Endothelial cell of umbilical vein (primary cell): ENCODE measurements around the gene TYRP1. TPM values are rescaled to one million over a fixed set of nuclear protein-coding genes. Genes with fewer than 3 reads are reported as not detected.

Experiments used
- BruUV-seq: library from RNA; stranded (reverse); fragments of 400-500 nt; replicated peaks from 2 replicates; lab custom pipeline; 2021; lab: Mats Ljungman, UMichigan
- CTCF ChIA-PET: fragments of 300-600, 350-600 bp; sonication (Branson Sonifier 250); formaldehyde crosslinking; loops from one replicate; lab custom pipeline; 2021; ENCODE audit warnings: antibody characterized with exemption, inconsistent platforms; lab: Charles Lee
- POLR2A ChIA-PET: fragments of 300-600, 350-600 bp; sonication (Branson Sonifier 250); formaldehyde crosslinking; loops from one replicate; lab custom pipeline; 2021; ENCODE audit warnings: antibody characterized with exemption, inconsistent platforms; lab: Charles Lee
- DNase-seq: peaks from one replicate; pipeline ENCODE4 v3.0.0-alpha.2; 2011; ENCODE audit warnings: low read depth, low spot score
- FAIRE-seq: peaks from 2 replicates; lab custom pipeline; 2011; peaks lifted over from hg19 to GRCh38; lab: Jason Lieb, UNC
- H2AFZ ChIP-seq: 2 replicates; pipeline ENCODE4 v1.6.0; 2012; ENCODE audit warnings: low read depth, low read length, control low read depth, inconsistent platforms
- H3K27ac ChIP-seq: 2 replicates; pipeline ENCODE4 v1.5.1; 2011; ENCODE audit warnings: low read depth, mild to moderate bottlenecking, control low read depth, low read length, moderate library complexity; ENCODE audit not compliant: insufficient read depth
- H3K27me3 ChIP-seq, 2 experiments: 2 replicates each; pipeline versions ENCODE4 v1.6.0 to v1.6.1; 2011; ENCODE audit warnings: low read length in 2 of 2, mixed read lengths in 1 of 2; ENCODE audit not compliant: control insufficient read depth in 2 of 2, insufficient read depth in 2 of 2
- H3K36me3 ChIP-seq, 2 experiments: 2 replicates in 1 of 2; 3 replicates in 1 of 2; pipeline ENCODE4 v1.5.1; 2011; ENCODE audit warnings: low read length in 2 of 2, mild to moderate bottlenecking in 1 of 2, moderate library complexity in 1 of 2; ENCODE audit not compliant: control insufficient read depth in 2 of 2, insufficient read depth in 2 of 2; ENCODE audit errors: extremely low read depth in 1 of 2
- H3K4me1 ChIP-seq: 3 replicates; pipeline ENCODE4 v1.5.1; 2011; ENCODE audit warnings: mild to moderate bottlenecking, low read length; ENCODE audit not compliant: control insufficient read depth, insufficient read depth; ENCODE audit errors: extremely low read depth
- H3K4me2 ChIP-seq: 2 replicates; pipeline ENCODE4 v1.6.1; 2011; ENCODE audit warnings: low read length, control low read depth, mixed read lengths; ENCODE audit not compliant: insufficient read depth
- H3K4me3 ChIP-seq, 3 experiments: fragments of 200-600 bp in 1 of 3; sonication (generic), shearing (Covaris generic) in 1 of 3; replicated peaks in 1 of 3; 2 replicates each; pipeline ENCODE4 v1.5.1; 2011 to 2016; ENCODE audit warnings: control low read depth in 3 of 3, low read length in 3 of 3, mild to moderate bottlenecking in 2 of 3, inconsistent platforms in 1 of 3, low read depth in 1 of 3, moderate library complexity in 1 of 3; ENCODE audit not compliant: insufficient read depth in 1 of 3
- H3K79me2 ChIP-seq: 2 replicates; pipeline ENCODE4 v1.6.0; 2012; ENCODE audit warnings: low read length, inconsistent platforms; ENCODE audit not compliant: control insufficient read depth, insufficient read depth
- H3K9ac ChIP-seq: replicated peaks from 2 replicates; pipeline ENCODE3; 2011; ENCODE audit warnings: low read length, control low read depth; ENCODE audit not compliant: insufficient read depth; ENCODE audit errors: extremely low read depth
- H3K9me1 ChIP-seq: replicated peaks from 3 replicates; pipeline ENCODE4 v1.6.0; 2011; ENCODE audit warnings: mild to moderate bottlenecking, low read length; ENCODE audit not compliant: control insufficient read depth, insufficient read depth; ENCODE audit errors: extremely low read depth
- H3K9me3 ChIP-seq: replicated peaks from 2 replicates; pipeline ENCODE4 v1.5.1; 2012; ENCODE audit warnings: low read length, inconsistent platforms; ENCODE audit not compliant: control insufficient read depth, insufficient read depth
- H4K20me1 ChIP-seq: replicated peaks from 2 replicates; pipeline ENCODE3; 2011; ENCODE audit warnings: mild to moderate bottlenecking, low read length; ENCODE audit not compliant: control insufficient read depth, insufficient read depth; ENCODE audit errors: extremely low read depth
- EZH2 ChIP-seq: IDR thresholded peaks from 2 replicates; pipeline ENCODE4 v1.6.1; 2012; ENCODE audit warnings: borderline replicate concordance, low read depth, mild to moderate bottlenecking, moderate library complexity, low read length, inconsistent platforms; ENCODE audit not compliant: severe bottlenecking
- FOS ChIP-seq: IDR thresholded peaks from 2 replicates; pipeline ENCODE4 v1.6.1; 2011; ENCODE audit warnings: mild to moderate bottlenecking, low read length, moderate library complexity, borderline replicate concordance; ENCODE audit not compliant: insufficient read depth
- GATA2 ChIP-seq: IDR thresholded peaks from 2 replicates; pipeline ENCODE4 v1.7.0; 2011; ENCODE audit warnings: low read depth, mild to moderate bottlenecking, moderate library complexity, mixed read lengths, low read length; ENCODE audit not compliant: insufficient read length, insufficient read depth
- JUN ChIP-seq: IDR thresholded peaks from 2 replicates; pipeline ENCODE4 v1.6.1; 2011; ENCODE audit warnings: borderline replicate concordance, low read depth; ENCODE audit not compliant: insufficient read length, insufficient read depth
- MYC ChIP-seq: IDR thresholded peaks from one replicate; pipeline ENCODE4 v1.6.1; 2011; ENCODE audit warnings: mild to moderate bottlenecking, low read depth, low read length
- POLR2A ChIP-seq: IDR thresholded peaks from 2 replicates; pipeline ENCODE4 v1.6.1; 2012; ENCODE audit warnings: low read depth, mild to moderate bottlenecking, control low read depth, low read length
- POLR2AphosphoS5 ChIP-seq: IDR thresholded peaks from 2 replicates; pipeline ENCODE4 v1.6.1; 2012; ENCODE audit warnings: low read depth, mild to moderate bottlenecking, control low read depth, low read length, moderate library complexity; ENCODE audit not compliant: insufficient read depth
- dilution Hi-C: fragments of 300-500 bp; cut with MboI; formaldehyde crosslinking; loops from one replicate; pipeline ENCODE4 v1.15.0; 2019; ENCODE audit warnings: low sequenced_read_pairs; ENCODE audit not compliant: extremely low pct_ligation_motif_present
- intact Hi-C: fragments of 100-400 bp; cut with micrococcal nuclease; formaldehyde crosslinking; loops from one replicate; pipeline ENCODE4 v1.10.0; 2022
- polyA plus RNA-seq, 4 experiments: library from polyadenylated mRNA; depleted of rRNA in 3 of 4; stranded (reverse) in 3 of 4; unstranded in 1 of 4; fragments of >200 nt; gene quantifications; 2 replicates each; pipeline versions ENCODE4 v1.2.1 to v1.2.3, GENCODE V29; 2011 to 2012; ENCODE audit warnings: missing spikeins in 1 of 4
- total RNA-seq: library from RNA; stranded (reverse); gene quantifications from 2 replicates; pipeline ENCODE4 v1.2.3, GENCODE V29; 2021
- TF ChIP-seq, protein P1 (sequence below), 2 donors: IDR thresholded peaks; 1 replicate in 1 of 2; 2 replicates in 1 of 2; pipeline ENCODE4 v1.5.1; 2011; ENCODE audit warnings: low read length in 2 of 2, mild to moderate bottlenecking in 2 of 2, moderate library complexity in 2 of 2, control low read depth in 1 of 2, inconsistent platforms in 1 of 2, low read depth in 1 of 2; ENCODE audit not compliant: insufficient read depth in 1 of 2; ENCODE audit errors: extremely low read depth in 1 of 2
- TF ChIP-seq, protein P2 (sequence below): IDR thresholded peaks from 2 replicates; pipeline ENCODE4 v1.6.1; 2011; ENCODE audit not compliant: insufficient read depth, insufficient read length

Gene TYRP1
- total and polyA plus RNA-seq, 2 donors (not counting 3 experiments of a cell fraction or from before 2014, with no cell fraction given) = 0.63 TPM; not detected in 1

DNA sequence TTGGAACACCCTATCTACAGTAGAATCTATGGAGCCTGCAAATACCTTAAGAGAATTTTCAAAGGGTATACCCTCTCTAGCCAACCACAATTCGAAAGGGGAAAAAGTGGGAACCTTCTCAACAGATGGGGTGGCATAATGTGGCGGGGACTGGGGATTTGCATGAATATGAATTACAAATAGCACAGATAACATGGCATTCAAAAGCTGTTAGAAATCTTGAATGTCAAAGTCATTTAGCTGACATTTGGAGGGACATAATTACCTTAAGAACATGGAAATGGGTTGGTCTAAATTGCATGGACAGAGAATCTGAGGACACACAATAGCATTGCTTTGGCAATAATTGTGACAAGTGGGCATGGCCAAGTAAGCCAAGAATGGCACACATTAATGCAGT, 23.2 kb upstream of the TYRP1 start:
- no peaks in the 10 kb centered on the region for H3K36me3 ChIP-seq
- dilution Hi-C loops = no loop called here
- no peak overlapping the region for H3K9ac ChIP-seq
- no peaks in the 10 kb centered on the region for H3K9me1 ChIP-seq
- H3K9me3 ChIP-seq = no peaks in the 10 kb centered on the region
- no peaks in the 10 kb centered on the region for H4K20me1 ChIP-seq
- ChIA-PET POLR2A (no interaction called here), CTCF (no interaction called here)
- no peak overlapping the region for H3K27ac ChIP-seq
- intact Hi-C loops = no loop called here
- DNase-seq (no peak), FAIRE-seq (no peak)
- TF ChIP-seq MYC = no peak
- TF ChIP-seq, protein P1, sequence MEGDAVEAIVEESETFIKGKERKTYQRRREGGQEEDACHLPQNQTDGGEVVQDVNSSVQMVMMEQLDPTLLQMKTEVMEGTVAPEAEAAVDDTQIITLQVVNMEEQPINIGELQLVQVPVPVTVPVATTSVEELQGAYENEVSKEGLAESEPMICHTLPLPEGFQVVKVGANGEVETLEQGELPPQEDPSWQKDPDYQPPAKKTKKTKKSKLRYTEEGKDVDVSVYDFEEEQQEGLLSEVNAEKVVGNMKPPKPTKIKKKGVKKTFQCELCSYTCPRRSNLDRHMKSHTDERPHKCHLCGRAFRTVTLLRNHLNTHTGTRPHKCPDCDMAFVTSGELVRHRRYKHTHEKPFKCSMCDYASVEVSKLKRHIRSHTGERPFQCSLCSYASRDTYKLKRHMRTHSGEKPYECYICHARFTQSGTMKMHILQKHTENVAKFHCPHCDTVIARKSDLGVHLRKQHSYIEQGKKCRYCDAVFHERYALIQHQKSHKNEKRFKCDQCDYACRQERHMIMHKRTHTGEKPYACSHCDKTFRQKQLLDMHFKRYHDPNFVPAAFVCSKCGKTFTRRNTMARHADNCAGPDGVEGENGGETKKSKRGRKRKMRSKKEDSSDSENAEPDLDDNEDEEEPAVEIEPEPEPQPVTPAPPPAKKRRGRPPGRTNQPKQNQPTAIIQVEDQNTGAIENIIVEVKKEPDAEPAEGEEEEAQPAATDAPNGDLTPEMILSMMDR (IDR thresholded peaks at IDR 0.05; ENCODE audit: extremely low read depth in 1 of 2, insufficient read depth in 1 of 2, low read depth in 1 of 2, low read length in 2 of 2) = no peak
- TF ChIP-seq FOS = no peak
- TF ChIP-seq GATA2 = no peak
- TF ChIP-seq, protein P2, sequence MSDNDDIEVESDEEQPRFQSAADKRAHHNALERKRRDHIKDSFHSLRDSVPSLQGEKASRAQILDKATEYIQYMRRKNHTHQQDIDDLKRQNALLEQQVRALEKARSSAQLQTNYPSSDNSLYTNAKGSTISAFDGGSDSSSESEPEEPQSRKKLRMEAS = no peak
- TF ChIP-seq JUN = no peak
- H3K27me3 ChIP-seq = no peaks in the 10 kb centered on the region
- H3K4me1 ChIP-seq = no peaks in the 10 kb centered on the region
- no peak overlapping the region for H2AFZ ChIP-seq
- H3K4me2 ChIP-seq = no peak overlapping the region
- H3K79me2 ChIP-seq = no peaks in the 10 kb centered on the region
- no peak overlapping the region for H3K4me3 ChIP-seq
- no TSS peak for BruUV-seq

DNA sequence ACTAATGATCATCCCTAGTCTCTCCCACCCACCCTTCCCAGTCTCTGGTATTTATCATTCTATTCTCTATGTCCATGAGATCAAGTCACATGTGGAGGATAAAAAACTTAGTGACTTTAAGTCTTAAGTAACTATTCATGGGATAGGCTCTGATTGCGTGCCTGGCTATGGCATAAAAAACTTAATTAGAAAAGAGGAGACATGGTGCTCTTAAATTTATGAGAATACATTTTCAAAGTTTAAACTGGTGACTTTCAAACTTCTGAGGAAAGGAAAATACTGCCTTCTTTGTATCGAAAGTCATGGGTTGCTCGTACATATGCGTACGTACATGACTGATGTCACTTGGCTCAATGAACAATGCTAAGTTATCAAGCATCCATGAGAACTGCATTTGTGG, 18.2 kb upstream of the TYRP1 start:
- no peaks in the 10 kb centered on the region for H3K4me1 ChIP-seq
- BruUV-seq = no TSS peak
- H3K4me2 ChIP-seq = no peak overlapping the region
- dilution Hi-C loops (no loop called here), intact Hi-C loops (no loop called here)
- no peaks in the 10 kb centered on the region for H3K36me3 ChIP-seq
- H3K27me3 ChIP-seq = no peaks in the 10 kb centered on the region
- FAIRE-seq (no peak), DNase-seq (no peak)
- H3K9me1 ChIP-seq = no peaks in the 10 kb centered on the region
- H2AFZ ChIP-seq = no peak overlapping the region
- no peak overlapping the region for H3K4me3 ChIP-seq
- H3K27ac ChIP-seq = no peak overlapping the region
- no peaks in the 10 kb centered on the region for H3K79me2 ChIP-seq
- TF ChIP-seq, protein P2 = no peak
- TF ChIP-seq, protein P1 (IDR thresholded peaks at IDR 0.05; ENCODE audit: extremely low read depth in 1 of 2, insufficient read depth in 1 of 2, low read depth in 1 of 2, low read length in 2 of 2) = no peak
- TF ChIP-seq GATA2 (no peak), EZH2 (no peak), JUN (no peak), FOS (no peak), MYC (no peak), POLR2AphosphoS5 (no peak), POLR2A (no peak)
- H3K9ac ChIP-seq = no peak overlapping the region
- no peaks in the 10 kb centered on the region for H4K20me1 ChIP-seq
- no peaks in the 10 kb centered on the region for H3K9me3 ChIP-seq
- CTCF ChIA-PET = no interaction called here
- POLR2A ChIA-PET = no interaction called here
